B cell (primary cell): Measurements from ENCODE around the gene KIRREL1. TPM values are rescaled to one million over a fixed set of nuclear protein-coding genes. Genes with fewer than 3 reads are reported as not detected.

Experiments
- ATAC-seq: fragments of 200-7000 bp; cut with Tn5 transposase; one replicate; pipeline ENCODE4 v1.10.0; 2021; ENCODE audit warnings: low read depth, mild to moderate bottlenecking, moderate number of reproducible peaks, moderate library complexity
- CTCF ChIA-PET: fragments of 350-600 bp; sonication (Branson Sonifier 250); formaldehyde crosslinking; loops from one replicate; lab custom pipeline; 2021; ENCODE audit warnings: antibody characterized with exemption, inconsistent platforms; lab: Charles Lee
- POLR2A ChIA-PET: fragments of 350-600 bp; sonication (Branson Sonifier 250); formaldehyde crosslinking; loops from one replicate; lab custom pipeline; 2021; ENCODE audit warnings: antibody characterized with exemption; lab: Charles Lee
- DNase-seq: peaks from one replicate; pipeline ENCODE4 v3.0.0; 2013
- H2AFZ ChIP-seq: 2 replicates; pipeline ENCODE4 v1.6.1; 2012; ENCODE audit warnings: mild to moderate bottlenecking, low read depth, low read length; ENCODE audit not compliant: insufficient read depth, poor library complexity, severe bottlenecking
- H3K27ac ChIP-seq, 2 donors: 1 replicate in 1 of 2; 2 replicates in 1 of 2; pipeline ENCODE4 v1.5.1; 2012 to 2013; ENCODE audit warnings: low read length in 2 of 2, mild to moderate bottlenecking in 2 of 2, moderate library complexity in 1 of 2
- H3K27me3 ChIP-seq, 4 experiments: fragments of 200-600 bp in 1 of 4; sonication (generic) in 1 of 4; replicated peaks in 1 of 4; 1 replicate in 2 of 4; 2 replicates in 2 of 4; pipeline versions ENCODE4 v1.6.1 to v1.7.0; 2013 to 2016; ENCODE audit warnings: low read length in 3 of 4, mild to moderate bottlenecking in 2 of 4, mixed read lengths in 1 of 4, moderate library complexity in 1 of 4; ENCODE audit not compliant: insufficient read depth in 4 of 4, control insufficient read depth in 3 of 4; ENCODE audit errors: control extremely low read depth in 1 of 4
- H3K36me3 ChIP-seq, 2 experiments: replicated peaks in 1 of 2; 1 replicate in 1 of 2; 2 replicates in 1 of 2; pipeline versions ENCODE4 v1.6.1 to v1.7.1; 2013; ENCODE audit warnings: low read length in 1 of 2; ENCODE audit not compliant: insufficient read depth in 2 of 2, control insufficient read depth in 1 of 2; ENCODE audit errors: control extremely low read depth in 1 of 2, extremely low read depth in 1 of 2
- H3K4me1 ChIP-seq, 2 donors: fragments of 200-600 bp in 1 of 2; sonication (generic) in 1 of 2; 1 replicate in 1 of 2; 2 replicates in 1 of 2; pipeline versions ENCODE4 v1.5.1 to v1.6.1; 2013 to 2017; ENCODE audit warnings: low read length in 2 of 2; ENCODE audit not compliant: control insufficient read depth in 2 of 2, insufficient read depth in 2 of 2
- H3K4me2 ChIP-seq: replicated peaks from 2 replicates; pipeline ENCODE3; 2012; ENCODE audit warnings: mild to moderate bottlenecking, low read depth, low read length; ENCODE audit not compliant: poor library complexity, severe bottlenecking
- H3K4me3 ChIP-seq, 5 experiments: fragments of 200-600 bp in 1 of 5; sonication (generic) in 1 of 5; 1 replicate in 3 of 5; 2 replicates in 2 of 5; pipeline versions ENCODE4 v1.5.1 to v1.7.0; 2011 to 2016; ENCODE audit warnings: low read length in 4 of 5, mild to moderate bottlenecking in 4 of 5, low read depth in 2 of 5, control low read depth in 1 of 5, moderate library complexity in 1 of 5; ENCODE audit not compliant: insufficient read depth in 1 of 5; ENCODE audit errors: control extremely low read depth in 1 of 5, extremely low read depth in 1 of 5
- H3K79me2 ChIP-seq: fragments of 200-600 bp; sonication (generic); one replicate; pipeline ENCODE4 v1.6.0; 2016; ENCODE audit warnings: low read length; ENCODE audit not compliant: control insufficient read depth, insufficient read depth
- H3K9ac ChIP-seq: fragments of 200-600 bp; sonication (generic); 2 replicates; pipeline ENCODE4 v1.6.1; 2017; ENCODE audit warnings: mild to moderate bottlenecking, low read length, moderate library complexity
- H3K9me3 ChIP-seq, 3 donors: one replicate each; pipeline versions ENCODE4 v1.6.1 to v1.7.1; 2013; ENCODE audit warnings: low read length in 2 of 3; ENCODE audit not compliant: control insufficient read depth in 2 of 3, insufficient read depth in 1 of 3; ENCODE audit errors: control extremely low read depth in 1 of 3
- H4K20me1 ChIP-seq: 2 replicates; pipeline ENCODE4 v1.6.0; 2012; ENCODE audit warnings: mild to moderate bottlenecking, low read length; ENCODE audit not compliant: insufficient read depth, control insufficient read depth, poor library complexity, severe bottlenecking
- H3K27ac Mint-ChIP-seq: one replicate; pipeline ENCODE4 v1.8.0; 2021; ENCODE audit warnings: mixed read lengths
- H3K27me3 Mint-ChIP-seq: one replicate; pipeline ENCODE4 v1.8.0; 2021; ENCODE audit warnings: mixed read lengths
- H3K4me1 Mint-ChIP-seq: one replicate; pipeline ENCODE4 v1.8.0; 2021; ENCODE audit warnings: mixed read lengths
- H3K4me3 Mint-ChIP-seq: one replicate; pipeline ENCODE4 v1.8.0; 2021; ENCODE audit warnings: mixed read lengths
- H3K9me3 Mint-ChIP-seq: one replicate; pipeline ENCODE4 v1.8.0; 2022; ENCODE audit warnings: mixed read lengths; ENCODE audit not compliant: insufficient read depth
- CTCF ChIP-seq: fragments of 200-600 bp; IDR thresholded peaks from one replicate; pipeline ENCODE4 v1.8.0; 2022; ENCODE audit warnings: antibody characterized with exemption, mild to moderate bottlenecking
- EZH2 ChIP-seq: IDR thresholded peaks from 2 replicates; pipeline ENCODE4 v1.6.1; 2012; ENCODE audit warnings: borderline replicate concordance, low read depth, mild to moderate bottlenecking, moderate library complexity, low read length; ENCODE audit not compliant: insufficient read depth, poor library complexity, severe bottlenecking
- WGBS: methylation state at CpG from one replicate; pipeline ENCODE4 v1.1.5; 2013; ENCODE audit warnings: missing lambda C conversion rate; ENCODE audit not compliant: insufficient coverage; 5-methylcytosine and 5-hydroxymethylcytosine counted together
- intact Hi-C: fragments of 100-400 bp; cut with micrococcal nuclease; formaldehyde crosslinking; loops from one replicate; pipeline ENCODE4 v1.10.0; 2022
- polyA plus RNA-seq: library from polyadenylated mRNA; depleted of rRNA; stranded (reverse); fragments of >200 nt; gene quantifications from 2 replicates; pipeline ENCODE4 v1.2.3, GENCODE V29; 2012
- total RNA-seq, 2 donors: library from RNA; stranded (reverse); fragments of 120-200 nt in 1 of 2; gene quantifications; 1 replicate in 1 of 2; 2 replicates in 1 of 2; pipeline versions ENCODE4 v1.2.3 to v1.2.4, GENCODE V29; 2013 to 2022

The KIRREL1 gene
- total and polyA plus RNA-seq, 2 donors (not counting 1 experiment from before 2014, with no cell fraction given), result not detected

GRCh38 chr1:158116311-158117167 is 123.1 kb downstream of the KIRREL1 start:
- no peaks in the 10 kb centered on the region for H3K36me3 ChIP-seq
- no peak overlapping the region for H3K4me2 ChIP-seq
- WGBS, result 98% methylated on average over 9 of the region's 10 CpGs
- H4K20me1 ChIP-seq, result no peaks in the 10 kb centered on the region
- POLR2A ChIA-PET, result interaction anchor here (0.6 kb wide), 1 partner anchor 136 kb away, joined by 5 read pairs; no protein-coding TSS in a partner anchor
- H2AFZ ChIP-seq, result no peak overlapping the region
- no peak overlapping the region for H3K27ac ChIP-seq
- no peaks in the 10 kb centered on the region for H3K9me3 ChIP-seq
- peaks cover 0 to 28% (median 14%) of the 10 kb centered on the region in 4 experiments for H3K27me3 ChIP-seq
- CTCF ChIA-PET, result interaction anchor here (0.7 to 16.2 kb wide), 21 partner anchors 8 to 961 kb away, joined by 3 to 534 read pairs (median 8); partner anchors contain the start of genes AIM2, CD1D and KIRREL1
- H3K4me1 ChIP-seq, result peaks cover 22 to 32% of the 10 kb centered on the region in 2 donors
- Mint-ChIP-seq H3K27ac (no peak overlapping the region), H3K4me3 (no peak overlapping the region), H3K9me3 (no peaks in the 10 kb centered on the region), H3K27me3 (peaks cover 30% of the 10 kb centered on the region), H3K4me1 (peaks cover 31% of the 10 kb centered on the region)
- no peak for TF ChIP-seq EZH2
- no peak for TF ChIP-seq CTCF
- DNase-seq, result no peak
- no peak overlapping the region for H3K9ac ChIP-seq
- ATAC-seq, result no peak
- intact Hi-C loops, result loop anchor here (10.0 kb wide), 1 partner anchor 958 kb away; the partner anchor contains the start of gene AIM2
- H3K4me3 ChIP-seq, result no peak overlapping the region
- H3K79me2 ChIP-seq, result no peaks in the 10 kb centered on the region
